ENCODE data around the gene ZNF48. TPM values are rescaled to one million over a fixed set of nuclear protein-coding genes. Genes with fewer than 3 reads are reported as not detected.
A peak's percentile ranks its signal among the peaks of the same experiment; 100 is the strongest.

Gene ZNF48
- total and polyA plus RNA-seq, 8 donors, result 3.9 to 33.6 (median 5.4) TPM

GRCh38 chr16:30445408-30446202 lies 50.4 kb downstream of the ZNF48 start, which contains the start of gene SEPHS2:
TSS of gene SEPHS2 (minus strand) at chr16:30445874. CDS start at chr16:30445727, 147 bp downstream.
- WGBS, 5 donors, result 0 to 1% (median 0%) methylated on average over 21 to 59 of the region's 59 CpGs
- intact Hi-C loops (cut with DNase I; ENCODE audit: low total_unique reads), result no loop called here

GRCh38 chr16:30446203-30446595 lies 51.0 kb downstream of the ZNF48 start:
- WGBS, 5 donors, result 68 to 77% (median 76%) methylated on average over 10 of the region's 10 CpGs
- intact Hi-C loops (cut with DNase I; ENCODE audit: low total_unique reads), result no loop called here
- Histone ChIP-seq H3K4me3 (peak overlapping the region; percentile 73 to 99 (median 88)), H3K9me3 (no peaks in the 10 kb centered on the region), H3K36me3 (peaks cover 3 to 18% (median 11%) of the 10 kb centered on the region in 4 donors), H3K4me1 (peaks cover 19 to 51% (median 44%) of the 10 kb centered on the region in 4 donors), H3K27me3 (no peaks in the 10 kb centered on the region), H3K27ac (peak overlapping the region; percentile 78 to 99 (median 98))
- TF ChIP-seq POLR2A (IDR thresholded peaks at IDR 0.05) (no peak), POLR2AphosphoS5 (IDR thresholded peaks at IDR 0.05) (no peak), EP300 (IDR thresholded peaks at IDR 0.05) (no peak), CTCF (IDR thresholded peaks at IDR 0.05) (no peak)
- DNase-seq, result no peak

More at GRCh38 chr16:30445408-30446202, 50.4 kb downstream of the ZNF48 start, which contains the start of gene SEPHS2:
- Histone ChIP-seq H3K9me3 (no peaks in the 10 kb centered on the region), H3K27ac (peak within 1 kb of the TSS; percentile 95 to 99 (median 98)), H3K4me3 (peak within 1 kb of the TSS; percentile 73 to 99 (median 88)), H3K36me3 (peaks cover 3 to 18% (median 11%) of the 10 kb centered on the region in 4 donors), H3K4me1 (peaks cover 19 to 51% (median 44%) of the 10 kb centered on the region in 4 donors), H3K27me3 (no peaks in the 10 kb centered on the region)
- peak; percentile 98 to 99 for DNase-seq
- TF ChIP-seq POLR2AphosphoS5 (IDR thresholded peaks at IDR 0.05) (peak; percentile 79 to 99 (median 98)), POLR2A (IDR thresholded peaks at IDR 0.05) (peak in 2 of 4 donors; percentile 88 to 95), EP300 (IDR thresholded peaks at IDR 0.05) (no peak), CTCF (IDR thresholded peaks at IDR 0.05) (peak in 3 of 7 experiments; percentile 6 to 33 (median 18))

GRCh38 chr16:30447512-30448226 lies 52.4 kb downstream of the ZNF48 start:
- peak in 1 of 2 donors; percentile 74 for DNase-seq
- TF ChIP-seq POLR2AphosphoS5 (IDR thresholded peaks at IDR 0.05) (peak in 1 of 3 donors; percentile 31), EP300 (IDR thresholded peaks at IDR 0.05) (no peak), POLR2A (IDR thresholded peaks at IDR 0.05) (no peak), CTCF (IDR thresholded peaks at IDR 0.05) (no peak)
- Histone ChIP-seq H3K4me3 (no peak overlapping the region), H3K4me1 (peaks cover 19 to 52% (median 46%) of the 10 kb centered on the region in 4 donors), H3K27ac (peak overlapping the region; percentile 32 to 98 (median 64)), H3K9me3 (no peaks in the 10 kb centered on the region), H3K27me3 (no peaks in the 10 kb centered on the region), H3K36me3 (peaks cover 3 to 16% (median 8%) of the 10 kb centered on the region in 4 donors)
- WGBS, 5 donors, result 42 to 69% (median 47%) methylated on average over 12 of the region's 12 CpGs
- intact Hi-C loops (cut with DNase I; ENCODE audit: low total_unique reads), result no loop called here

- H3K4me1 ChIP-seq, result peaks cover 15 to 44% (median 36%) of the 10 kb centered on the region in 4 donors
- intact Hi-C loops (cut with DNase I; ENCODE audit: low total_unique reads), result no loop called here
- WGBS, 5 donors, result 86 to 94% (median 94%) methylated on average over 3 of the region's 3 CpGs
These were observed 53.9 kb downstream of the ZNF48 start for GRCh38 chr16:30449116-30449435.

More at GRCh38 chr16:30449116-30449435, 53.9 kb downstream of the ZNF48 start:
- no peak for TF ChIP-seq CTCF (IDR thresholded peaks at IDR 0.05)
- TF ChIP-seq POLR2A (IDR thresholded peaks at IDR 0.05), result no peak
- TF ChIP-seq POLR2AphosphoS5 (IDR thresholded peaks at IDR 0.05), result no peak
- no peak for TF ChIP-seq EP300 (IDR thresholded peaks at IDR 0.05)
- Histone ChIP-seq H3K9me3 (no peaks in the 10 kb centered on the region), H3K27ac (no peak overlapping the region), H3K36me3 (peaks cover 0 to 1% (median under 1%) of the 10 kb centered on the region in 4 donors), H3K27me3 (no peaks in the 10 kb centered on the region), H3K4me3 (no peak overlapping the region)
- no peak for DNase-seq

All from stomach (tissue), 9 donors.